T47D (cell line): ENCODE data around the gene CENPU.
A peak's percentile ranks its signal among the peaks of the same experiment; 100 is the strongest.
"Not testable (repeated sequence)": the region's sequence is repeated elsewhere in the genome, so short reads cannot be mapped to it uniquely, and the experiment has no call there.

ENCODE experiments used
- DNase-seq, 2 experiments: peaks; one replicate each; pipeline versions ENCODE4 v3.0.0 to v3.0.0-alpha.2; 2011 to 2012; ENCODE audit warnings: low read depth in 1 of 2, low spot score in 1 of 2
- JUND ChIP-seq: IDR thresholded peaks from 2 replicates; pipeline ENCODE4 v1.6.1; 2012; ENCODE audit warnings: low read depth
- in situ Hi-C: cut with HindIII; loops from 2 replicates; pipeline ENCODE4 v1.10.0; 2016; ENCODE audit warnings: low sequenced_read_pairs, low pct_unique_long_range_greater_than_20kb

The CENPU gene

DNA sequence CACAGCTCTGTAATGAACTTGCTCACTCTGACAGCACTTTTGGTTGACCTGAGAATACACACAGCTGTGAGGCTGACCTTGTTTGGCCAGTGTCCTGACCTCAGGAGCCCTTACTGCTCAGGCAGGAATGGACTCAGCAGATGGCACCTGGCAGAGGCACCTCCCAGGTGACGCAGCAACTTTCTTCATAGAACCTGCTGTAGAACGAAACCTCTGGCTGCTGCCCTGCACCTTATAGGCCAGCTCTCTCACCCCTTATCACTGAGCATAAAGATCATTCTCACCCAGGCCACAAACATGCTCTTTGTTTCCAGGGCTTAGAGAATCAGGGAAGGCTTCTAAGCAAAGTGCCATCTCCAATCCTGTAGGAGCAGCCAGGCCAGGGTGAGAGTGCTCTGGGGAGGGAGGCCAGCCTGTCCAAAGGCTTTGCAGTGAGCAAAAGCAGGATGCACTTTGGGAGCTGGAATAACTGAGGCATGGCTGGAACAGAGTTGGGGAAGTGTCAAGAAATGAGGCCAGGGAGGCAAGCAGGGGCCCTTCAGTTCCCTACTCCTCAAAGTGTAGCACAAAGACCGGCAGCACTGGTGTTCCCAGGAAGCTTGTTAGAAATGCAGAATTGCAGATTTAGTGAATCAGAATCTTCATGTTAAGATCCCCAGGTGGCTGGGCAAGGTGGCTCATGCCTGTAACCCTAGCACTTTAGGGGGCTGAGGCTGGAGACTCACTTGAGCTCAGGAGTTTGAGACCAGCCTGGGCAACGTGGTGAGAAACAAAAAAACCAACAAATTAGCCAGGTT is 13.3 kb upstream of the CENPU start:
- TF ChIP-seq JUND, result no peak
- in situ Hi-C loops, result no loop called here

DNA sequence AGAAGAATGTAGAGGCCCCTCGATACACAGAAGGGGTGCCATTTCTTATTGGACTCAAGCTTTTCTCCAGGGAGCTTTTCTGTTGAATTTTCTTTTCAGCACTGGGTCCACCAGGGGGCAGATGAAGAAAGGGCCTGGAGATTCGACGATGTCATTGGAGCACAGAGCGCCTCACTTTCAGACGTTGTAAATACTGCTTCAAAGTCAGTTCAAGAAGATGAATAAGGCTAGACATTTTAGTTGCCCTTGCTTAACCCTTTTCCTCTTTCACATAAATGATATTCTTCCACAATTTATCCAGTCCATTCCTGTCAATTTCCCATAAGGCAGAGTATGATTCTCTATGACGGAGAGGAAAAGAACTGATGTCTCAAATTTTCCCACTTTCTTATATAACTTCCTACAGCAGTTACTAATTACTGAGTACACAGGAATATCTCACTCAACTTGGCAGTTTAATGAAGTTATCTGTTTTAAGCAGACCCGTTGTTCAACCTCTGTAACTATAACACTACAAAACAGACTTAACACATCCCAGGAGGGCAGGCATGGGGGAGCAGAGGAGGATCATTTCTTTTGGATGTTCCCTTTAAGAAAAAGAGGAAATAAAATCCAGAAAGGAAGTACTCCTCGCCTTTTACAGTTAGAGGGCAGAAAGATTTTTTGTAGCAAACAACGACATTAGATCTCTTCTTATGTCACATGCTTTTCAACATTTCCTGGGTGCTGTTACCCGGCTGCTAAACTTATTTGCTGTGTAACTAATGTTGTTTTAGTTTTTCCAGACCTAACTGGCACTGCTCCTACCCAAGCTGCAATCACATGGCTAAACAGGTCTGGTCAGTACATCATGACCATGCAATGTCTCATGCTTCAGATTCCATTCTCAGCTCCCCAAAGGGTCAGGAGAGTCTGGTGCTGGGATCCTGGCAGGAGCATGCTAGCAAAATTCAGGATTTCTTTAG is 12.2 kb upstream of the CENPU start:
- in situ Hi-C loops, result no loop called here
- peak; percentile 54 to 95 for DNase-seq
- TF ChIP-seq JUND, result peak; percentile 33; the same call in 1 of the 2 replicates

More for the DNA sequence above, 13.3 kb upstream of the CENPU start:
- DNase-seq, result peak in 1 of 2 experiments; percentile 86

DNA sequence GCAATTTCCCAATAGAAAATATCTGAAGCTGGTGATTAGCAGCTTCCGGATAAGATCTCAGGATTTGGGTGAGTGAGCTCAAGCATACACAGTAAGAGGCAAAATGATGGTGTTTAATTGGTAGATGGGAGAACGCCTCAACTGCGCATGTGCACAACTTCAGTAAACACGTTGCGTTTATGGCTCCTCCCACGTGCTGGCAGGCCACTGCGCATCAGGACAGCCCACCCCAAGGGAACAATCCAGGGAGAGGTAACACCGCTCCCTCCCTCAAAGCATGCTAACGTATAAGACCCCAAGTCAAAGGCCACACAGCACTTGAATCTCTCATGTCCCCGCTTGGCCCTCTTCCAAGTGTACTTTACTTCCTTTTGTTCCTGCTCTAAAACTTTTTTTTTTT is 10.3 kb upstream of the CENPU start:
- in situ Hi-C loops, result no loop called here
- no peak for TF ChIP-seq JUND
- DNase-seq, result no peak

DNA sequence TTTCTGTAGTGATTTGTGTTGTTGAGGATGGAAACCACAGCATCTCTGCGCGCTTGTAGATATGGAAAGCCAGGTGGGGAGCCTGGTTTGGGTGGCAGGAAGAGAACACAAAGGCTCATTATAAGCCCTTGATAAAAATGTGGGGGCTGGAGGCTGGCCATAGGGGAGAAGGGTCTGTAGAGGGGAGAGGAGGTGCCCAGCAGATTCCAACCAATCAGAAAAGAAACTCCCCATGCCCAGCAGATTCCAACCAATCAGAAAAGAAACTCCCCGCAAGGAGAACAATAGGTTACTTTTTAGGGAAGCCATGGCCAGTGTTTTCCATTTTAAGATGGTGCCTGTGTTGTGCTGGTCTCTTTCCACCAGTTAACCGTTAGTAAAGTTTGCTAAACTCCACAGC is 9.8 kb upstream of the CENPU start:
- in situ Hi-C loops, result no loop called here
- no peak for DNase-seq
- no peak for TF ChIP-seq JUND

DNA sequence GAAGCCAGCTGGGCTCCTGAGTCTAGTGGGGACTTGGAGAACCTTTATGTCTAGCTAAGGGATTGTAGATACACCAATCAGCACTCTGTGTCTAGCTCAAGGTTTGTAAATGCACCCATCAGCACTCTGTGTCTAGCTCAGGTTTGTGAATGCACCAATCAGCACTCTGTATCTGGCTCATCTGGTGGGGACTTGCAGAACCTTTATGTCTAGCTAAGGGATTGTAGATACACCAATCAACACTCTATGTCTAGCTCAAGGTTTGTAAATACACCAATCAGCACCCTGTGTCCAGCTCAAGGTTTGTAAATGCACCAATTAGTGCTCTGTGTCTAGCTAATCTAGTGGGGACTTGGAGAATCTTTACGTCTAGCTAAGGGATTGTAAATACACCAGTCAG is 7.8 kb upstream of the CENPU start:
- DNase-seq, in situ Hi-C loops: not testable (repeated sequence)

DNA sequence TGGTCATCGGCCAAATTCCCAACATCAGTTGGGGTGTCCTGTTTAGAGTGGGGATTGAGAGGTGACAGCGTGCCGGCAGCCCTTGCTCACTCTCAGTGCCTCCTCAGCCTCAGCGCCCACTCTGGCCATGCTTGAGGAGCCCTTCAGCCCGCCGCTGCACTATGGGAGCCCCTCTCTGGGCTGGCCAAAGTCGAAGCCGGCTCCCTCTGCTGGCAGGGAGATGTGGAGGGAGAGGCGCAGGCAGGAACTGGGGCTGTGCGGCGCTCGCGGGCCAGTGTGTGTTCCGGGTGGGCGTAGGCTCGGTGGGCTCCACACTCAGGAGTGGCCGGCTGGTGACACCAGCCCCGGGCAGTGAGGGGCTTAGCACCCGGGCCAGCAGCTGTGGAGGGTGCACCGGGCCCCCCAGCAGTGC is 7.1 kb upstream of the CENPU start:
- in situ Hi-C loops, result no loop called here
- TF ChIP-seq JUND, result no peak

DNA sequence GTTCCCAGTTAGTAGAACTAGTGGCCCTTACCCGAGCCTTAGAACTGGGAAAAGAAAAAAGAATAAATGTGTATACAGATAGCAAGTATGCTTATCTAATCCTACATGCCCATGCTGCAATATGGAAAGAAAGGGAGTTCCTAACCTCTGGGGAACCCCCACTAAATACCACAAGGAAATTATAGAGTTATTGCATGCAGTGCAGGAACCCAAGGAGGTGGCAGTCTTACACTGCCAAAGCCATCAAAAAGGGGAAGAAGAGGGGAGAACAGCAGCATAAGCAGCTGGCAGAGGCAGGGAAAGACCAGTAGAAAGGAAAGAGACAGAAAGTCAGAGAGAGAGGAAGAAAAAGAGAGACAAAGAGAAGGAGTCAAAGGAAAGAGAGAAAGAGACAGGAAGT is 5.7 kb upstream of the CENPU start:
- DNase-seq, in situ Hi-C loops: not testable (repeated sequence)

More for the DNA sequence above, 7.1 kb upstream of the CENPU start:
- DNase-seq, result no peak

DNA sequence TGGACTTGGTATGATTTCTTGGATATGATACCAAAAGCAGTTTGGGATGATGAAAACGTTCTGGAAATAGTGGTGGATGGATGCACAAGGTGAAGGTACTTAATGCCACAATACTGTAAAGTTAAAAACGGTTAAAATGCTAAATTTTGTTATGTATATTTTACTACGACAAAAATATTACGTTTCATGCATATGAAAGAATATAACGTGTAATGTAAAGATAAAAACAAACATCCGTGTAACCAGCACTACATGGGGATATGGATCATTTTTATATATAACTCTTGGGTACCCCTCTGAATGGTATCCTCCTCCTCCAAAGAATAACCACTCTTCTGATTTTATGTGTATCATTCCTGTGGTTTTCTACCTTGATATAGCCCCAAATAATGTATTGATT is 862 bp upstream of the CENPU start:
- no peak for TF ChIP-seq JUND
- DNase-seq, result no peak
- in situ Hi-C loops, result no loop called here

DNA sequence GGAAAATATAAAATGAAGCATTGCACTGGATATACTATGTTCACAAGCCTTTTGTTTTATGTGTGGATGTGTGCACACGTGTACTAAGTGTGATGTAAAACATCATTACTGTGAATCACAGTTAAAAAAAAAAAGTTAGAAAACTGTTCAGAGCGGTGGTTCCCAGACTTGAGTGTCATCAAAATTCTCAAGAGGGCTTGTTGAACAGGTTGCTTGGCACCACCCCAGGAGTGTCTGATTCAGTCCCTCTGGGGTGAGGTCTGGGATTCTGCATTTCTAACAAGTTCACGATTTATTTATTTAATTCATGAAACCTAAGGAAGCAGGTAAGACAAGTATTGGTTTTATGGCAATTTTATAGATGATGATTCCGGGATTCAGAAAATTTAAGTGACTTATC is 1.8 kb downstream of the CENPU start:
- in situ Hi-C loops, result no loop called here
- peak in 1 of 2 experiments; percentile 58 for DNase-seq
- no peak for TF ChIP-seq JUND

DNA sequence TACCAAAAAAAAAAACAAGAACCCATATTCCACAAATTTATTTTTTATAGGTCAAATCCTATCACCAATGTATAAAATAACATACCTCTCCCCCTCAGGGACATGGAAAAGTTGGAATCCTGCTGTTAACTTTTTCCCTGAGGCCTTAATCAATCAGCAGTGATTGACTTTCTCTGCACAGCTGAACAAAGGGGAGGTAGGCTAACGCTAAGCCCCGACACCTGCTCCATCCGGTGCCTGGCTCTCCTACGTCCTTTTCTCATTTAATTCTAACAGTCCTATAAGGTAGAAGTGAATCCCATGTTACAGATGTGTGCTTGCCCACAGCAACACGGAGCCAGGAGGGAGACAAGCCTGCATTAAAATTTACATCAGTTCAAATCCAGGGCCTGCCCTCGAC is 2.8 kb downstream of the CENPU start:
- no peak for TF ChIP-seq JUND
- DNase-seq, result no peak
- in situ Hi-C loops, result no loop called here

DNA sequence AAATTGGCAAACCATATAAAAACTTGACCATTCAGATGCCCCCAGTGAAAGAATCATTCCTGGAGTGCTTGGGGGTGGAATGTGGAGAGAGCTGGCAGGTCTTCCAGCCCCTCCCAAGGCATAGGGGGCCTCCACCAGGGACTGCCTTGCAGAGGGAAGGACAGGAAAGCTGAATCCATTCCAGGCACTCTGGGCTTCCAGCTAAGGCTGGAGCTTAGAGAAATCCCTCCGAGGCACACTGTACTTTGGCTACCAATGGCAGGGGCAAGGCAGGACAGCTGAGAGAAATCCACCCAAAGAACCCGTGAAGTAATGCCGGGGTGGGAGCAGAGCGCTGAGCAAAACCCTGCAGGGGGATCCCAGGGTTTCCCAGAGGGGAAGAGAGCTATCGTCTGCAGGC is 4.0 kb downstream of the CENPU start:
- in situ Hi-C loops, result no loop called here
- DNase-seq, result no peak
- TF ChIP-seq JUND, result no peak

DNA sequence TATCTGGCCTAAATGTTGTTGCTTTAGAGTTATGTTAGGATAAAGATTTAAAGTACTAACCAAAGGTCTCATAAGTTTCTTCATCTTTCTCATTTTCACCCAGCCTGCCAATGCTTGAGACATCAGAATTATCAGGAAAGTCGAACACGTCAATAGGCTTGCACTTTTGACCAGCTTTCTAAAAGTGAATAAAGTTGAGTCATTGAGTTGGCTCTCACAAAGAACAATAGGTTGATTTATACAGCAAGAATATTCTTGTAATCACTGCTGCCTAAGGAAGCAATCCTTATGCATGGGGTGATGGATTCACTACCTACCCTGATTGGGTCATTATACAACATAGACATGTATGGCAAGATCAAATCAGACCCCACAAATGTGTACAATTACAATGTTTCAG is 5.0 kb downstream of the CENPU start:
- DNase-seq, result no peak
- no peak for TF ChIP-seq JUND
- in situ Hi-C loops, result no loop called here

DNA sequence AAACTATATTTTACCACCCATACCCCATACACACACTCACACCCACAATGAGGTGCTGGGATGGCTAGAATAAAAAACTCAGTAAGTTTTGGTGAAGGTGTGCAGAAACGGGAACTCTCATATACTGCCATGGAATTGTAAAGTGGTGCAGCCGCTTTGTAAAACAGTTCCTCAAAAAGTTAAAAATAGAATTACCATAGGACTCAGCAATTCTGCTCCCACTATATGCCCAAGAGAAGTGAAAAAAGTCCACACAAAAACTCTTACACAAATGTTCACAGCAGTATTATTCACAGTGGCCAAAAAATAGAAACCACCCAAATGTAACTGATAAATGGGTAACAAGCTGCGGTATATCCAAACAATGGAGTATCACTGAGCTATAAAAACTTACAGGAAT is 6.5 kb downstream of the CENPU start:
- no peak for DNase-seq
- in situ Hi-C loops, result no loop called here
- TF ChIP-seq JUND, result no peak
